Chondrocyte (in vitro differentiated cells): ENCODE data around the gene NRL. TPM values are rescaled to one million over a fixed set of nuclear protein-coding genes. Genes with fewer than 3 reads are reported as not detected.

Experiments
- DNase-seq: peaks from one replicate; pipeline ENCODE4 v3.0.0; 2021; ENCODE audit warnings: mixed read lengths, low spot score
- H3K27ac Mint-ChIP-seq: one replicate; pipeline ENCODE4 v1.8.0; 2021; ENCODE audit warnings: mild to moderate bottlenecking, moderate library complexity, mixed read lengths; ENCODE audit not compliant: unreplicated experiment
- H3K27me3 Mint-ChIP-seq: 2 replicates; pipeline ENCODE4 v1.8.0; 2021; ENCODE audit warnings: low read depth, mixed read lengths
- H3K36me3 Mint-ChIP-seq: 2 replicates; pipeline ENCODE4 v1.8.0; 2021; ENCODE audit warnings: low read depth, mixed read lengths
- H3K4me1 Mint-ChIP-seq: 2 replicates; pipeline ENCODE4 v1.8.0; 2021; ENCODE audit warnings: low read depth, mild to moderate bottlenecking, mixed read lengths
- H3K4me3 Mint-ChIP-seq: one replicate; pipeline ENCODE4 v1.8.0; 2021; ENCODE audit warnings: mild to moderate bottlenecking, moderate library complexity, mixed read lengths; ENCODE audit not compliant: unreplicated experiment
- H3K9me3 Mint-ChIP-seq: 2 replicates; pipeline ENCODE4 v1.8.0; 2021; ENCODE audit warnings: low read depth, mixed read lengths
- CTCF ChIP-seq: fragments of 200-600 bp; sonication (generic); IDR thresholded peaks from 2 replicates; pipeline ENCODE4 v1.5.0; 2021; ENCODE audit warnings: antibody characterized with exemption, mild to moderate bottlenecking, moderate library complexity
- total RNA-seq: library from RNA; stranded (reverse); gene quantifications from 3 replicates; pipeline ENCODE4 v1.2.1, GENCODE V29; 2021

NRL gene
- total RNA-seq, 1 donor from 2014 or later = 1.6 TPM

DNA sequence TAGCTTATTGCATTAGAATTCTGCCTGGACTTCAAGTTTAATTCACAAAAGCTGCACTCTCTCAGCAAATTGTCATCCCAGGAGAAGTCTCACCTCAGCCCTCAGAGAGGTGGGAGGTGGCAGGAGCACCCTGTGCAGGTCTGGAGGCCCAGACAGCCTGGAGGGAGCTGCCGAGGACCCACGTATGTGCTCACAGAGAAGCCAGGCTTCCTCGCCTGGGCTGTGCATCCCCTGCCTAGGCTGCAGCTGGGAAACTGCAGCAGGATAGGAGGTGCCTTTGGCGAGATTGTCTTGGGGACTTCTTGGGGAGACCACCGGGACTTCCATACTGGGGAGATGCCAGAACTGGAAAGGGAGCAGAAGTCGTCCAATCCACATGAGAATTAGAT, 34.6 kb downstream of the NRL start:
- Mint-ChIP-seq H3K27ac (no peak overlapping the region), H3K4me3 (peak overlapping the region; percentile 68)

GRCh38 chr14:24079491-24080141, 35.1 kb downstream of the NRL start:
- DNase-seq = no peak
- Mint-ChIP-seq H3K36me3 (no peaks in the 10 kb centered on the region), H3K27me3 (peaks cover 36% of the 10 kb centered on the region), H3K9me3 (no peaks in the 10 kb centered on the region), H3K4me3 (no peak overlapping the region), H3K27ac (no peak overlapping the region), H3K4me1 (peaks cover 8% of the 10 kb centered on the region)
- no peak for TF ChIP-seq CTCF

More for the DNA sequence above, 34.6 kb downstream of the NRL start:
- DNase-seq = no peak
- H3K27me3 Mint-ChIP-seq = peaks cover 32% of the 10 kb centered on the region
- TF ChIP-seq CTCF = no peak
- H3K9me3 Mint-ChIP-seq = no peaks in the 10 kb centered on the region
- no peaks in the 10 kb centered on the region for H3K36me3 Mint-ChIP-seq
- H3K4me1 Mint-ChIP-seq = peaks cover 8% of the 10 kb centered on the region

- Mint-ChIP-seq H3K27me3 (peaks cover 34% of the 10 kb centered on the region), H3K4me1 (peaks cover 8% of the 10 kb centered on the region), H3K36me3 (no peaks in the 10 kb centered on the region), H3K9me3 (no peaks in the 10 kb centered on the region), H3K27ac (no peak overlapping the region), H3K4me3 (no peak overlapping the region)
- DNase-seq = no peak
- TF ChIP-seq CTCF = no peak
Observed at GRCh38 chr14:24078146-24078545, 36.6 kb downstream of the NRL start.

DNA sequence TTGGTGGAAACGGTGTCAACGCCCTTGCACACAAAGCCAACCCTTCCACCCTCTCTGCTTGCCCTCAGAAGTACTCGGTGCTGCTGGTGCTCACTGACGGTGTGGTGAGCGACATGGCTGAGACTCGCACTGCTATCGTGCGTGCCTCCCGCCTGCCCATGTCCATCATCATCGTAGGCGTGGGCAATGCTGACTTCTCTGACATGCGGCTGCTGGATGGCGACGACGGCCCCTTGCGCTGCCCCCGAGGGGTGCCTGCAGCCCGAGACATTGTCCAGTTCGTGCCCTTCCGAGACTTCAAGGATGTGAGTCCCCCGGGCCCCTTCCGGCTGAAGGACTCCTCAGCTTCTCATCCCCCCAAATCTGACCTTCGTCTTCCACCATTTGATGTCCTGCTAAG, 37.7 kb downstream of the NRL start:
- H3K9me3 Mint-ChIP-seq = no peaks in the 10 kb centered on the region
- H3K4me1 Mint-ChIP-seq = peaks cover 7% of the 10 kb centered on the region
- no peaks in the 10 kb centered on the region for H3K36me3 Mint-ChIP-seq
- no peak overlapping the region for H3K4me3 Mint-ChIP-seq
- no peak for DNase-seq
- no peak overlapping the region for H3K27ac Mint-ChIP-seq
- TF ChIP-seq CTCF = no peak
- peaks cover 28% of the 10 kb centered on the region for H3K27me3 Mint-ChIP-seq

DNA sequence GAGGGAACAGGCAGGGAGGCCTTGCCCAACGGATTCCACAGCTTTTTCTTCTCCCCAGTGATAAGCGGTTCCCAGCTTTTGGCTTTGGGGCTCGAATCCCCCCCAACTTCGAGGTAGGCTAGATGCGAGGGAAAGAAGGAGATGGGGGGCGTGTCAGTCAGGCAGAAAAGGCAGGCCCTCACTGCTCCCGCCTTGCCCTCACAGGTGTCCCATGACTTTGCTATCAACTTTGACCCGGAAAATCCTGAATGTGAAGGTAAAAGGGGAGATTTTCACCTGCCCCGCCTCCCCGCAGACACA, 38.5 kb downstream of the NRL start:
- Mint-ChIP-seq H3K27me3 (peaks cover 25% of the 10 kb centered on the region), H3K27ac (no peak overlapping the region), H3K4me3 (no peak overlapping the region), H3K36me3 (no peaks in the 10 kb centered on the region), H3K9me3 (no peaks in the 10 kb centered on the region), H3K4me1 (peaks cover 4% of the 10 kb centered on the region)
- no peak for TF ChIP-seq CTCF
- no peak for DNase-seq
